ENCODE data around the gene ZNF683.
"Not testable (repeated sequence)": the region's sequence is repeated elsewhere in the genome, so short reads cannot be mapped to it uniquely, and the experiment has no call there.

Gene ZNF683

GRCh38 chr1:26335774-26336476, 36.6 kb downstream of the ZNF683 start:
- DNase-seq: peak in 1 of 2 experiments; percentile 47

- DNase-seq: not testable (repeated sequence)
These were observed 39.2 kb downstream of the ZNF683 start for GRCh38 chr1:26333312-26333711.

GRCh38 chr1:26330276-26330675, 42.3 kb downstream of the ZNF683 start:
- DNase-seq: no peak

GRCh38 chr1:26329380-26329779, 43.2 kb downstream of the ZNF683 start:
- DNase-seq: not testable (repeated sequence)

GRCh38 chr1:26328597-26328996, 44.0 kb downstream of the ZNF683 start:
- no peak for DNase-seq

GRCh38 chr1:26327956-26328362, 44.6 kb downstream of the ZNF683 start:
- peak; percentile 52 to 77 for DNase-seq

GRCh38 chr1:26324550-26324949, 48.0 kb downstream of the ZNF683 start:
- DNase-seq: no peak

GRCh38 chr1:26323382-26323781, 49.2 kb downstream of the ZNF683 start:
- DNase-seq: no peak

- no peak for DNase-seq
These were observed 50.6 kb downstream of the ZNF683 start for GRCh38 chr1:26322042-26322331.

- DNase-seq: peak; percentile 58 to 85
These were observed 51.1 kb downstream of the ZNF683 start for GRCh38 chr1:26321315-26322041.

GRCh38 chr1:26320896-26321295, 51.7 kb downstream of the ZNF683 start:
- DNase-seq: no peak

- no peak for DNase-seq
These were observed 54.0 kb downstream of the ZNF683 start for GRCh38 chr1:26318338-26319064.

GRCh38 chr1:26317612-26318337, 54.8 kb downstream of the ZNF683 start, which contains the start of gene CD52:
Gene CD52, plus strand, starts transcription at chr1:26317958. Its CDS starts 60 bp downstream, at chr1:26318018.
- no peak for DNase-seq

- no peak for DNase-seq
These were observed 55.4 kb downstream of the ZNF683 start for GRCh38 chr1:26317146-26317545.

- no peak for DNase-seq
These were observed 56.4 kb downstream of the ZNF683 start for GRCh38 chr1:26315874-26316850.

- DNase-seq: no peak
These were observed 58.0 kb downstream of the ZNF683 start for GRCh38 chr1:26314501-26314900.
